ENCODE data around the gene TMEM232.

DNA sequence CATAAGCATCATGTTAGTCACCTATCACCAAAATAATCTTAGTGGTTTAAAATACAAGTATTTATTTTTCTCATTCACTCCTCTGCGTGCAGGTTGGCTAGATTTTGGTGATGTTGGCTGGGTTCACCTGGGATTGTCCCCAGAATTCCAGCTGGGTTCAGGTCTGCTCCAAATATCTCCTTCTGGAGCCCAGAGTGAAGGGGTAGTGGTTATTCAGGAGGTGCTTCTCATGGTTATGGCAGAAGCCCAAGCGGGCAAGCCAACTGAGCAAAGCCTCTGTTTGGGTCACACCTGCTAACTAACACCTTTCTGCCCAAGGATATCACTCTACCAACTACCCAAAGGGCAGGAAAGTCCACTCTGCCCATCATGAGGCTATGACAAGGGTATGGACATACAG is 7.6 kb upstream of the TMEM232 start:
- TF ChIP-seq, protein P1, sequence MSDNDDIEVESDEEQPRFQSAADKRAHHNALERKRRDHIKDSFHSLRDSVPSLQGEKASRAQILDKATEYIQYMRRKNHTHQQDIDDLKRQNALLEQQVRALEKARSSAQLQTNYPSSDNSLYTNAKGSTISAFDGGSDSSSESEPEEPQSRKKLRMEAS (IDR thresholded peaks at IDR 0.05; ENCODE audit: insufficient read depth, insufficient read length) = no peak
- TF ChIP-seq POLR2A (IDR thresholded peaks at IDR 0.05; ENCODE audit: low read depth, low read length) = no peak
- TF ChIP-seq CTCF (IDR thresholded peaks at IDR 0.05; ENCODE audit: extremely low read depth in 1 of 2, insufficient read depth in 1 of 2, low read depth in 1 of 2, low read length in 2 of 2) = no peak
- no peak for TF ChIP-seq POLR2AphosphoS5 (IDR thresholded peaks at IDR 0.05; ENCODE audit: insufficient read depth, low read depth, low read length)
